Erythroblast (primary cell): ENCODE data around the gene CACNB1.
A peak's percentile ranks its signal among the peaks of the same experiment; 100 is the strongest.

Experiments used
- DNase-seq, 2 experiments: peaks; one replicate each; lab custom pipeline; 2025; lab: John Stamatoyannopoulos, UW
- GATA1 ChIP-seq: IDR thresholded peaks from 2 replicates; pipeline ENCODE4 v1.6.1; 2011; ENCODE audit warnings: low read depth, mild to moderate bottlenecking, control low read depth, low read length, moderate library complexity
- POLR2A ChIP-seq: IDR thresholded peaks from 2 replicates; pipeline ENCODE4 v1.6.1; 2011; ENCODE audit warnings: mild to moderate bottlenecking, low read length

Gene CACNB1

GRCh38 chr17:39187152-39187830 is 10.2 kb downstream of the CACNB1 start:
- DNase-seq, result no peak
- TF ChIP-seq POLR2A (no peak), GATA1 (no peak)

DNA sequence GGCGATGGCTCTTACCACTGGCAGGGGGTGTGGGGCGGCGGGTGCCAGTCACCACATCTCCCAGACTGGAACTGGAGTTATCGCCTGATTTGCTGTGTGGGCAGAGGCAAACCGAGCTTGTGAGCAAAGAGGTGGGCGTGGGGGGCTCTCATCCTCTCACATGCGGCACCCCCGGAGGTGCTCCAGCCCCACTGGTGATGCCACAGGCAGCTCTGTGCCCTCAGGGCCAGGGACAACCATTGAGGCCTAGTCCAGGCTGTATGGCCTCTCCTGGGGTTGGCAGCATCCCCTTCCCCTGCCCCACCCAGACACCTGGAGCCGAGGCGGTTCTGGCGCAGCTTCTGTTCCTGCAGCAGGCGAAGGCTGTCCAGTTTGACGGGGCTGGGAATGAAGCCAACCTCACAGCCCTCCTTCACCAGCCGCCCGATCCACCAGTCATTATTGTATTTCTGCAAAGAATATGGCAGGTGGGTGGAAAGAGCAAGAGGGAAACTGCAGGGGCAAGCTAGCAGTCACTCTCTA is 10.9 kb downstream of the CACNB1 start:
- DNase-seq, result no peak
- TF ChIP-seq GATA1 (no peak), POLR2A (no peak)

DNA sequence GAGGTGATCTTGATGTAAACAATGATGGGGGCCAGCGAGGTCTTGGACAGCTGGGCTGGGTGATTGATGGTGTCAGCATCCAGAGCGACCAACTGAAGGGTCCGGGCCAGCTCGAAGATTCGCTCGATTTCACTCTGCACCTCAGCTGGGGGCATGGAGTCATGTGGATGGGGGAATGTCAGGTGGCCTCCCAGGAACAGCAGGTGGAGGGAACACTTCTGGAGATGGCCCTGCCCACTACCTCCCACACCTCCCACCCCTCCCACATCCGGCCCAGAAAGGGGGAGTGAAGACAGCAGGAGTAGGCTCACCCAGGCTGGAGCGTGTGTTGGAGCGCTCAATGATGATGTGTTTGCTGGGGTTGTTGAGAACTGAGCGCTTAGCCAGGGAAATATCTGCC is 13.7 kb downstream of the CACNB1 start:
- no peak for TF ChIP-seq GATA1
- TF ChIP-seq POLR2A, result no peak
- DNase-seq, result no peak

DNA sequence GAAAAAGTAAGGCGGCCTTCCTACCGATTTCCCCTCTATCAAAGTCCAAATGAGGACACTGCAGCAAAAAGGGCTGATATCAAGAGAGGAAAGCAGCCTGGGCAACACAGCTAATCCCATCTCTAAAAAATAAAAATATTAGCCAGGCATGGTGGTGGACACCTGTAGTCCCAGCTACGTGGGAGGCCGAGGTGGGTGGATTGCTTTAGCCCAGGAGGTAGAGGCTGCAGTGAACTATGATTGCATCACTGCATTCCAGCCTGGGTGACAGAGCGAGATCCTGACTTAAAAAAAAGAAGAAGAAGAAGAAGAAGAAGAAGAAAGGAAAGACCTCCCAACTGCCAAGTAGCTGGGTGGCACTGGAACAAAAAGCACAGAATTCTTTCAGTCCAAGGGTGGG is 14.4 kb downstream of the CACNB1 start:
- TF ChIP-seq POLR2A (no peak), GATA1 (no peak)
- no peak for DNase-seq

- DNase-seq, result no peak
- TF ChIP-seq GATA1 (no peak), POLR2A (no peak)
These were observed 16.2 kb downstream of the CACNB1 start for GRCh38 chr17:39181303-39181702.

GRCh38 chr17:39178536-39178935 is 18.9 kb downstream of the CACNB1 start:
- no peak for DNase-seq
- TF ChIP-seq POLR2A, result no peak
- TF ChIP-seq GATA1, result no peak

DNA sequence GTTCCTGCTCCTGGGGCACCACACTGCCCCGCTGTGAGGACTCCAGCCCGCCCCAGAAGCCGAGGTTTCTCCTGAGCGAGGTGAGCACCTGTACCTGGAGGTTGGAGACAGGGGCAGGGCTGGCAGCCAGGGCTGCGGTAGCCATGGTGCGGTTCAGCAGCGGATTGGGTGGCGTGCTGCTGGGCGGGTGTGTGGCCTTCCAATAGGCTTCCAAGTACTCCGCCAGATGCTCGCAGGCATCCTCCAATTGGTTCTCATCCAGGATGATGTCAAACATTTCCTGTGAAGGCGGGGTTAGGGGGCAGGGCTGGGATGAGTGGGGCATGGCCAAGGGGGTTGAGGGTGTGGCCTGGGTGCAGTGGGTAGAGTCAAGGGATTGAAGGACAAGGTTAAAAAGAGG is 20.2 kb downstream of the CACNB1 start:
- no peak for DNase-seq
- TF ChIP-seq GATA1 (no peak), POLR2A (no peak)

- DNase-seq, result peak in 1 of 2 experiments; percentile 14
- no peak for TF ChIP-seq POLR2A
- no peak for TF ChIP-seq GATA1
These were observed 21.8 kb downstream of the CACNB1 start for GRCh38 chr17:39175695-39176093.

DNA sequence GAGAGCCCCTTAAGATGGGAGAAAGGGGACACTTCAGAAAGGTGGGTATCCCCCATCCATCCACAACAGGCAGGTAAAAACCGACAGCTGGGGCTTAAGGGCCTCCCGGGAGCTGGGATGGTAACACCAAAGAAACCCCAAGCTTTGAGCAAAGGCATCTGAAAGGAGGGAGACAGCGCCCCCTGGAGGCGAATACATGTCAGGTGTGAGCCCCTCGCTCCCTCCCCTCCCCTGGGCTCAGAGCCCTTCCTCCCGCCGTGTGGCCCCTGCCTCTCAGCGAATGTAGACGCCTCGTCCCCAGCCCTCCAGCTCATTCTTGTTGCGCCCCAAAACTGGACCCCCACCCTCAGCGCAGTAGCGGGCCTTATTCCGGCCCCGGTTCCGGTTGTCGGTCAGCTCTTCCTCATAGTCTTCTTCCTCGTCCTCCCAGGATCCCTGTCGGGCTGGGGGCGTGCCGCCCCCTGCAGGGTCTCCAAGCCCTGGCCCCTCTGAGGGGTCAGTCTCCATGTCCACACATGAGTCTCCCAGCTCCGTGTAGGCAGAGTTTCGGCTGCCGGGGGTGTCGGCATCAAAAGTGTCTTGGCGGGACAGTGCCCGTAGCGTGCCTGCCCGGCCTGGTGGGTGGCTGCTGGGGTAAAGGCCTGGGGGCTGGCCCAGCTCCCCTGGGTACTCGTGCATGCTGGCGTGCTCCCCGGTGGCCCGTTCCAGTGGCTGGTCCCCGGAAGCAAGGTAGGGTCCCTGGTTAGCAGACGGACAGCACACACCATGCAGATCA is 22.4 kb downstream of the CACNB1 start:
- TF ChIP-seq GATA1, result no peak
- TF ChIP-seq POLR2A, result no peak
- peak; percentile 74 to 86 for DNase-seq

DNA sequence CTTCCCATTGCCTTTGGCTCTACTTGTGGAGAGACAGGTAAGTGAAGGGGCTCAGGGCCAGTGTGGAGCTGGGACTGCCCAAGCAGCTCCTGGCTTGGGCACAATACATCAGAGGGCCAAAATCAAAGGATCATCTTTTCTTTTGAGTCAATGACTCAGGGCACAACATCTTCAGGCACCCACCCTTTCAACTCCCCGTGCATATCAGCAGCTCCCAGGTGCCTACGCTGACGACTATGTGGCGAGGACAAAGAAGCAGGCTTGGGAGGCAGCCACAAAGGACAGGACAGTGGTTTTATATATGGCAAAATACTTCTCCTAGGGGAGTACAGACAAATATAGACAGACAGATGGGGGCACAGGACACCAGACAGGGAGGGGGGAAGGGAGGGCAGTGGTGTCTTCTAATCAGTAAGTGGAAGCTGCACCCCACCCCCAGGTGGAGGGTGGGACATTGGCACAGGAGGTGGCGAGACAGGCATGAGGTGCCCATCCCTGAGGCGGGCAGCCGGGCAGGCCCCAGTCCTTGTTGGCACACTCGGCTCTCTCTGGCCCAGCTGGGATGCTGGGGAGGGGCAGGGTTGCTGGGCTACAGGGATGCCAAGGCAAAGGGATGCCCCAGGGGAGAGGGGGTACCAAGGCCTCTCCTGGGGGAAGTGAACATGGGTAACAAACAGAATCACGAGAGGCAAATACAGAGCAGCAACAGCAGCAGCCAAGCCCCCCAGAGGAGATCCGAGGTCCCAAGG is 23.8 kb downstream of the CACNB1 start:
- no peak for DNase-seq
- TF ChIP-seq GATA1, result no peak
- TF ChIP-seq POLR2A, result no peak

DNA sequence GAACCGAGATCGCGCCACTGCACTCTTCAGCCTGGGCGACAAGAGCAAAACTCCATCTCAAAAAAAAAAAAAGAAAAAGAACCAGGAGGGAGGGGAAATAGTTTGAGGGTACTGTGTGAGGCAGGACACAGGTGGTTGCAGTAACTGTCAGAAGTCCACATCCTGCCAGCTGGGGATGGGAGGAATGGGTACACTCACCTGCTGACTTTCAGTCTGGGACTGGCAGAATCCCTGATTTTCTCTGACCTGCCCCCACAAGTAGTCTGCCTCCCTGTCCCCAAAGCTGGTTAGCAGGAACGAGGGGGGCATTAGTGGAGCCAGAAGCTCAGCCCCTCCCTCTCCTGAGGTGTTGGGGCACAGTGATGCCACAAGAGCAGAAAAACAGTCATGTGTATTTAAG is 24.4 kb downstream of the CACNB1 start:
- TF ChIP-seq GATA1, result no peak
- DNase-seq, result no peak

GRCh38 chr17:39171933-39172332 is 25.5 kb downstream of the CACNB1 start:
- no peak for DNase-seq
- no peak for TF ChIP-seq GATA1
- no peak for TF ChIP-seq POLR2A

- no peak for DNase-seq
- TF ChIP-seq GATA1 (no peak), POLR2A (no peak)
These were observed 26.9 kb downstream of the CACNB1 start for GRCh38 chr17:39170558-39170957.

GRCh38 chr17:39170109-39170508 is 27.4 kb downstream of the CACNB1 start:
- TF ChIP-seq GATA1, result no peak
- no peak for TF ChIP-seq POLR2A
- DNase-seq, result no peak
